ENCODE data around the gene CDH5. TPM values are rescaled to one million over a fixed set of nuclear protein-coding genes. Genes with fewer than 3 reads are reported as not detected.

CDH5 gene
- total RNA-seq, 1 experiment from 2014 or later, result 0.26 TPM

DNA sequence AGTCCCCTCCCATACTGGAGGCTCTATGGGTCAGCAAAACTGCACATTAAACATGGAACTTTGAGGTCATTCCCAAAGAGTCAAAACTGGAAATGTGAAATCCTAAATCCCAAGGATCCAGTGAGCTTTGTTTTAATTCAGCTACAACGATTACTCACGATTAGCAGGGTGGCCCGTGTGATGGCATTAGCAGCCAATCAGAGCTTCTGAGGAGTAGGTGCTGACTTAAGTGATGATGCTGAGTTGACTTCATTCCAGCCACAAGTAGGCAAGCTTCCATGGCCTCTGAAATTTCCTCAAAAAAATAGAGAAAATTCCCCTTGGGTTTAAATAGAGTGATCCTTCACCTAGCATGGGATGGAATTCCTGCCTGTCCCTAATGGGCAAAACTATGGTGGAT is 32.5 kb downstream of the CDH5 start:
- intact Hi-C loops (cut with micrococcal nuclease; ENCODE audit: unreplicated experiment), result no loop called here
- ChIA-PET CTCF (no interaction called here), POLR2A (ENCODE audit: low non-redundant PET) (no interaction called here)
- TF ChIP-seq, protein P1, sequence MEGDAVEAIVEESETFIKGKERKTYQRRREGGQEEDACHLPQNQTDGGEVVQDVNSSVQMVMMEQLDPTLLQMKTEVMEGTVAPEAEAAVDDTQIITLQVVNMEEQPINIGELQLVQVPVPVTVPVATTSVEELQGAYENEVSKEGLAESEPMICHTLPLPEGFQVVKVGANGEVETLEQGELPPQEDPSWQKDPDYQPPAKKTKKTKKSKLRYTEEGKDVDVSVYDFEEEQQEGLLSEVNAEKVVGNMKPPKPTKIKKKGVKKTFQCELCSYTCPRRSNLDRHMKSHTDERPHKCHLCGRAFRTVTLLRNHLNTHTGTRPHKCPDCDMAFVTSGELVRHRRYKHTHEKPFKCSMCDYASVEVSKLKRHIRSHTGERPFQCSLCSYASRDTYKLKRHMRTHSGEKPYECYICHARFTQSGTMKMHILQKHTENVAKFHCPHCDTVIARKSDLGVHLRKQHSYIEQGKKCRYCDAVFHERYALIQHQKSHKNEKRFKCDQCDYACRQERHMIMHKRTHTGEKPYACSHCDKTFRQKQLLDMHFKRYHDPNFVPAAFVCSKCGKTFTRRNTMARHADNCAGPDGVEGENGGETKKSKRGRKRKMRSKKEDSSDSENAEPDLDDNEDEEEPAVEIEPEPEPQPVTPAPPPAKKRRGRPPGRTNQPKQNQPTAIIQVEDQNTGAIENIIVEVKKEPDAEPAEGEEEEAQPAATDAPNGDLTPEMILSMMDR (conservative IDR thresholded peaks at IDR 0.05; ENCODE audit: low read depth, low read length), result no peak
- no peak for TF ChIP-seq EZH2 (IDR thresholded peaks at IDR 0.05; ENCODE audit: borderline replicate concordance, low read depth, low read length, poor library complexity, severe bottlenecking)
- no TSS peak for BruUV-seq (replicated peaks)
- no peaks in the 10 kb centered on the region for H3K36me3 ChIP-seq (ENCODE audit: insufficient read depth, low read length, poor library complexity, severe bottlenecking)
- H3K27ac ChIP-seq (ENCODE audit: low read depth, low read length, poor library complexity, severe bottlenecking), result no peak overlapping the region
- no peak for DNase-seq (ENCODE audit: low spot score)
- no peaks in the 10 kb centered on the region for H3K9me3 ChIP-seq (ENCODE audit: low read depth, low read length, poor library complexity, severe bottlenecking)
- no peaks in the 10 kb centered on the region for H3K27me3 ChIP-seq (replicated peaks; ENCODE audit: insufficient read depth, low read depth, low read length, poor library complexity)
- H3K4me3 ChIP-seq (ENCODE audit: low read depth, low read length, poor library complexity, severe bottlenecking), result no peak overlapping the region
- H3K4me1 ChIP-seq (ENCODE audit: insufficient read depth, low read length, poor library complexity, severe bottlenecking), result peaks cover 17% of the 10 kb centered on the region

DNA sequence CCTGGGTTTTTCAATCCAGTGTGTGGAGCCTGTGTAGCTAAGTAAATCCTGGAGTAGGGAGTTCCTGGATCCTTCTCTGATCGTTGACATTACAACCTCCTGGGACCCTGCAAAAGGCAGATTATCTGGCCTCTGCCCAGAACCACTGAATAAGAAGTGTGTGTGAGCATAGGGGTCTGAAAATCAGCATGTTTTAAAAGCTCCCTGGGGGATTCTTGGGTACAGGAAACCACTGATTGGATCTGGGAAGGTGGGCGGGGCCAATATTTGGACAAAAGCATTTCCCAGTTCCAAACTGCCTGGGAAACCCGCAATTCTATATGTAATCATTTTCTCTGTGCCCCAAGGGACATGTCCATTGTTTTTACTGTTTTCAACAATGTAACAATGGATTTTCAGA is 33.4 kb downstream of the CDH5 start:
- Histone ChIP-seq H3K4me1 (ENCODE audit: insufficient read depth, low read length, poor library complexity, severe bottlenecking) (peaks cover 17% of the 10 kb centered on the region), H3K9me3 (ENCODE audit: low read depth, low read length, poor library complexity, severe bottlenecking) (no peaks in the 10 kb centered on the region), H3K27ac (ENCODE audit: low read depth, low read length, poor library complexity, severe bottlenecking) (no peak overlapping the region), H3K4me3 (ENCODE audit: low read depth, low read length, poor library complexity, severe bottlenecking) (no peak overlapping the region), H3K27me3 (replicated peaks; ENCODE audit: insufficient read depth, low read depth, low read length, poor library complexity) (no peaks in the 10 kb centered on the region), H3K36me3 (ENCODE audit: insufficient read depth, low read length, poor library complexity, severe bottlenecking) (no peaks in the 10 kb centered on the region)
- DNase-seq (ENCODE audit: low spot score), result peak; percentile 92
- intact Hi-C loops (cut with micrococcal nuclease; ENCODE audit: unreplicated experiment), result loop anchor here (10.0 kb wide), 1 partner anchor 465 kb away; no protein-coding TSS in a partner anchor
- CTCF ChIA-PET, result interaction anchor here (0.6 to 1.2 kb wide), 3 partner anchors 190 to 468 kb away, joined by 3 to 5 read pairs (median 4); no protein-coding TSS in a partner anchor
- TF ChIP-seq EZH2 (IDR thresholded peaks at IDR 0.05; ENCODE audit: borderline replicate concordance, low read depth, low read length, poor library complexity, severe bottlenecking), result no peak
- TF ChIP-seq, protein P1 (conservative IDR thresholded peaks at IDR 0.05; ENCODE audit: low read depth, low read length), result no peak
- no TSS peak for BruUV-seq (replicated peaks)
- POLR2A ChIA-PET (ENCODE audit: low non-redundant PET), result interaction anchor here (0.6 kb wide), 1 partner anchor 14 kb away, joined by 6 read pairs; no protein-coding TSS in a partner anchor

DNA sequence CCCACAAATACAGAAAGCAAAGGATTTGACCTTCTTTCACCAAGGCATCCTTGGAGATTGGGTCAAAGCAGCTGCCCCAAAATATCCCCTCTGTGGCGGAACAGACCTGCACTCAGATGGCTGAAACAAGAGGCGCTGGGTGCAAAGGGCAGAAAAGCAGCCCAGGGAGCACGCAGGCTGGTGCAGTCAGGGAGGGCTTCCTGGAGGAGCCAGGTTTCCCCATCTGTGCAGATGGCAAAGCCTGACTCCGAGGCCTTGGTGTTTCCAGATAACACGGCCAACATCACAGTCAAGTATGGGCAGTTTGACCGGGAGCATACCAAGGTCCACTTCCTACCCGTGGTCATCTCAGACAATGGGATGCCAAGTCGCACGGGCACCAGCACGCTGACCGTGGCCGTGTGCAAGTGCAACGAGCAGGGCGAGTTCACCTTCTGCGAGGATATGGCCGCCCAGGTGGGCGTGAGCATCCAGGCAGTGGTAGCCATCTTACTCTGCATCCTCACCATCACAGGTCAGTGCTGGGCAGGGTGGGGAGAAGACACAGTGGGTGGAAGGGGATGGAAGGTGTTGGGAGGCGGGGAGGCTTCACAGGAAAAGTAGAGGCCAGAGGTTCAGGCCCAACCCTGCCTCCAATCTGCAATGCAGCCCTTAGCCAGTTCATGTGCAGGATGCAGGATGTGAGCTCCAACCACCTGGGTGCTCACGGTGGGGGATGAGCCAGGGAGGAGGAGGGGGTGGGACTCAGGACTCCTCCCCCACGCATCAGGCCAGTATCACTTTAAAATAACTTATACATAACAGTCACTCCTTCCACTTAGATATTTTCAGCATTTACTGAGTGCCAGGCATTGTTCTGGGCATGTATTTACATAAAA is 34.3 kb downstream of the CDH5 start:
- no TSS peak for BruUV-seq (replicated peaks)
- Histone ChIP-seq H3K4me1 (ENCODE audit: insufficient read depth, low read length, poor library complexity, severe bottlenecking) (peaks cover 17% of the 10 kb centered on the region), H3K9me3 (ENCODE audit: low read depth, low read length, poor library complexity, severe bottlenecking) (no peaks in the 10 kb centered on the region), H3K27me3 (replicated peaks; ENCODE audit: insufficient read depth, low read depth, low read length, poor library complexity) (no peaks in the 10 kb centered on the region), H3K36me3 (ENCODE audit: insufficient read depth, low read length, poor library complexity, severe bottlenecking) (no peaks in the 10 kb centered on the region), H3K27ac (ENCODE audit: low read depth, low read length, poor library complexity, severe bottlenecking) (no peak overlapping the region), H3K4me3 (ENCODE audit: low read depth, low read length, poor library complexity, severe bottlenecking) (no peak overlapping the region)
- no peak for TF ChIP-seq EZH2 (IDR thresholded peaks at IDR 0.05; ENCODE audit: borderline replicate concordance, low read depth, low read length, poor library complexity, severe bottlenecking)
- TF ChIP-seq, protein P1 (conservative IDR thresholded peaks at IDR 0.05; ENCODE audit: low read depth, low read length), result no peak
- CTCF ChIA-PET, result interaction anchor here (0.7 to 1.2 kb wide), 2 partner anchors 189 to 467 kb away, joined by 4 to 5 read pairs; no protein-coding TSS in a partner anchor
- POLR2A ChIA-PET (ENCODE audit: low non-redundant PET), result no interaction called here
- no peak for DNase-seq (ENCODE audit: low spot score)
- intact Hi-C loops (cut with micrococcal nuclease; ENCODE audit: unreplicated experiment), result loop anchor here (10.0 kb wide), 1 partner anchor 464 kb away; no protein-coding TSS in a partner anchor

Measured in A673 (cell line).